ENCODE data around the gene DNAAF5.

DNA sequence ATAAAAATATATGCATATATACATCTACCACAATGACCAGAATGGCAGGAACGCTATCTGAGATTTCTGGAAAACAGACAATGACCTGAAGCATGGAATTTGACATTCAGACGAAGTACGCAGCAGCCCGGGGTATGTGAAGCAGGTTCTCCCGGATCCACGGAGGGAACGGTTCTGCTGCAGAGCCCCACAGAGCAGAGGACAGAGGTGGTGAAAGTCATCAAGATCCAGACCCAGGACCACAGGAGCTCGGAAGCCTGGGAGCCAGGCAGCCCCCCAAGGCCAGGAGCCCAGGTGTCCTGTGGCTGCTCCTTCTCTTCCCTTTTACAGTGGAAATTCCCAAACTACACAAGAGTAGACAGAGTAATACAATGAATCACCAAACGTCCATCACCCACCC, 42.1 kb upstream of the DNAAF5 start:
- TF ChIP-seq RBM17 (IDR thresholded peaks at IDR 0.05; ENCODE audit: borderline replicate concordance, low read depth, low read length), result no peak
- TF ChIP-seq MAFG (tag; conservative IDR thresholded peaks at IDR 0.05), result no peak
- no peak for TF ChIP-seq CTCF (IDR thresholded peaks at IDR 0.05 in 2 of 3, conservative IDR thresholded peaks at IDR 0.05 in 1 of 3; ENCODE audit: insufficient read depth in 2 of 3, low read depth in 1 of 3, low read length in 3 of 3)
- no peak for TF ChIP-seq CHD2 (IDR thresholded peaks at IDR 0.05; ENCODE audit: low read depth, low read length)
- no peak for TF ChIP-seq TEAD1 (CRISPR knock-in tag; IDR thresholded peaks at IDR 0.05)
- no peak for TF ChIP-seq SREBF2 (CRISPR knock-in tag; IDR thresholded peaks at IDR 0.05)
- no peak for TF ChIP-seq ZKSCAN3 (CRISPR knock-in tag; IDR thresholded peaks at IDR 0.05)
- TF ChIP-seq, protein P1, sequence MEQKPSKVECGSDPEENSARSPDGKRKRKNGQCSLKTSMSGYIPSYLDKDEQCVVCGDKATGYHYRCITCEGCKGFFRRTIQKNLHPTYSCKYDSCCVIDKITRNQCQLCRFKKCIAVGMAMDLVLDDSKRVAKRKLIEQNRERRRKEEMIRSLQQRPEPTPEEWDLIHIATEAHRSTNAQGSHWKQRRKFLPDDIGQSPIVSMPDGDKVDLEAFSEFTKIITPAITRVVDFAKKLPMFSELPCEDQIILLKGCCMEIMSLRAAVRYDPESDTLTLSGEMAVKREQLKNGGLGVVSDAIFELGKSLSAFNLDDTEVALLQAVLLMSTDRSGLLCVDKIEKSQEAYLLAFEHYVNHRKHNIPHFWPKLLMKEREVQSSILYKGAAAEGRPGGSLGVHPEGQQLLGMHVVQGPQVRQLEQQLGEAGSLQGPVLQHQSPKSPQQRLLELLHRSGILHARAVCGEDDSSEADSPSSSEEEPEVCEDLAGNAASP (IDR thresholded peaks at IDR 0.05), result no peak
- TF ChIP-seq, protein P2, sequence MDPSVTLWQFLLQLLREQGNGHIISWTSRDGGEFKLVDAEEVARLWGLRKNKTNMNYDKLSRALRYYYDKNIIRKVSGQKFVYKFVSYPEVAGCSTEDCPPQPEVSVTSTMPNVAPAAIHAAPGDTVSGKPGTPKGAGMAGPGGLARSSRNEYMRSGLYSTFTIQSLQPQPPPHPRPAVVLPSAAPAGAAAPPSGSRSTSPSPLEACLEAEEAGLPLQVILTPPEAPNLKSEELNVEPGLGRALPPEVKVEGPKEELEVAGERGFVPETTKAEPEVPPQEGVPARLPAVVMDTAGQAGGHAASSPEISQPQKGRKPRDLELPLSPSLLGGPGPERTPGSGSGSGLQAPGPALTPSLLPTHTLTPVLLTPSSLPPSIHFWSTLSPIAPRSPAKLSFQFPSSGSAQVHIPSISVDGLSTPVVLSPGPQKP (CRISPR knock-in tag; IDR thresholded peaks at IDR 0.05), result no peak

Data from K562 (cell line).